GM19438 (cell line): ENCODE data around the gene AIP.
"Not testable (repeated sequence)": the region's sequence is repeated elsewhere in the genome, so short reads cannot be mapped to it uniquely, and the experiment has no call there.

Experiments
- ATAC-seq: cut with Tn5 transposase; IDR thresholded peaks from one replicate; pipeline ENCODE4 v1.9.1; 2021; ENCODE audit warnings: low read depth; ENCODE audit not compliant: unreplicated experiment

The AIP gene

GRCh38 chr11:67448220-67448609 is 34.6 kb upstream of the AIP start:
- ATAC-seq = no peak

GRCh38 chr11:67449116-67449844 is 33.5 kb upstream of the AIP start:
- ATAC-seq = no peak

GRCh38 chr11:67450796-67451657 is 31.8 kb upstream of the AIP start:
- ATAC-seq = no peak

GRCh38 chr11:67451658-67451976 is 31.2 kb upstream of the AIP start:
- ATAC-seq = no peak

GRCh38 chr11:67452141-67452952 is 30.5 kb upstream of the AIP start, which contains the start of gene GPR152:
GPR152 (minus strand) TSS chr11:67452729; CDS start chr11:67452724, 5 bp downstream.
- ATAC-seq = no peak

- ATAC-seq = no peak
These were observed 28.8 kb upstream of the AIP start for GRCh38 chr11:67453816-67454732.

- no peak for ATAC-seq
These were observed 27.8 kb upstream of the AIP start, which contains the start of gene CABP4 for GRCh38 chr11:67455054-67455453. CABP4 (plus strand) TSS chr11:67455354; CDS start chr11:67455424, 70 bp downstream.

GRCh38 chr11:67456068-67456705 is 26.6 kb upstream of the AIP start:
- ATAC-seq = no peak

- no peak for ATAC-seq
These were observed 25.4 kb upstream of the AIP start for GRCh38 chr11:67457453-67457852.

- no peak for ATAC-seq
These were observed 24.6 kb upstream of the AIP start for GRCh38 chr11:67458266-67458665.

GRCh38 chr11:67463186-67463585 is 19.6 kb upstream of the AIP start:
- ATAC-seq = no peak

- no peak for ATAC-seq
These were observed 19.0 kb upstream of the AIP start for GRCh38 chr11:67463680-67464410.

- peak; percentile 44 for ATAC-seq
These were observed 18.2 kb upstream of the AIP start for GRCh38 chr11:67464411-67465188.

GRCh38 chr11:67465189-67465510 is 17.7 kb upstream of the AIP start:
- no peak for ATAC-seq

GRCh38 chr11:67465530-67465929 is 17.3 kb upstream of the AIP start:
- ATAC-seq = not testable (repeated sequence)

GRCh38 chr11:67466367-67466766 is 16.5 kb upstream of the AIP start:
- no peak for ATAC-seq

GRCh38 chr11:67466962-67467771 is 15.7 kb upstream of the AIP start:
- ATAC-seq = no peak
